ENCODE measurements around the gene SNAPIN. TPM values are rescaled to one million over a fixed set of nuclear protein-coding genes. Genes with fewer than 3 reads are reported as not detected.

The SNAPIN gene
- total RNA-seq: 65.5 and 73.7 TPM in 2 replicates

GRCh38 chr1:153658400-153659174 is at the start of gene SNAPIN:
SNAPIN (plus strand) TSS chr1:153658703; CDS start chr1:153658744, 41 bp downstream.

GRCh38 chr1:153612755-153613331 is 45.7 kb upstream of the SNAPIN start, which contains the start of gene S100A16:
S100A16 (minus strand) TSS chr1:153613137; CDS start chr1:153608151, 4,986 bp downstream.

GRCh38 chr1:153616144-153616916 is 42.2 kb upstream of the SNAPIN start, which contains the start of gene S100A14:
S100A14 (minus strand) TSS chr1:153616325; CDS start chr1:153615858, 467 bp downstream.

GRCh38 chr1:153626904-153627714 is 31.4 kb upstream of the SNAPIN start, which contains the start of gene S100A13:
S100A13 (minus strand) TSS chr1:153627505; CDS start chr1:153626472, 1,033 bp downstream.

GRCh38 chr1:153627715-153628626 is 30.5 kb upstream of the SNAPIN start, which contains the start of gene S100A1:
S100A1 (plus strand) TSS chr1:153628434; CDS start chr1:153630522, 2,088 bp downstream.

GRCh38 chr1:153633754-153634665 is 24.5 kb upstream of the SNAPIN start, which contains the start of gene CHTOP:
CHTOP (plus strand) TSS chr1:153634066; CDS start chr1:153636589, 2,523 bp downstream.

GRCh38 chr1:153670859-153671627 is 12.5 kb downstream of the SNAPIN start, which contains the start of gene ILF2:
ILF2 (minus strand) TSS chr1:153670993; CDS start chr1:153670922, 71 bp downstream.

GRCh38 chr1:153678519-153679336 is 20.2 kb downstream of the SNAPIN start, which contains the start of gene NPR1:
NPR1 (plus strand) TSS chr1:153678688; CDS start chr1:153679109, 421 bp downstream.

Other genes starting within 250 kb of the SNAPIN start
- not detected in 2 replicates for gene S100A7A, start 242.2 kb upstream of the SNAPIN start, total RNA-seq
- not detected in 2 replicates for gene S100A7, start 198.1 kb upstream of the SNAPIN start, total RNA-seq
- gene S100A6, start 122.7 kb upstream of the SNAPIN start, total RNA-seq: 1,776 and 1,851 TPM in 2 replicates
- not detected in 2 replicates for gene S100A5, start 117.8 kb upstream of the SNAPIN start, total RNA-seq
- 514 and 844 TPM in 2 replicates for gene S100A4, start 112.9 kb upstream of the SNAPIN start, total RNA-seq
- 2.8 and 8.6 TPM in 2 replicates for gene S100A3, start 109.4 kb upstream of the SNAPIN start, total RNA-seq
- gene S100A2, start 92.9 kb upstream of the SNAPIN start, total RNA-seq: 3.3 and 6.0 TPM in 2 replicates
- 255 and 277 TPM in 2 replicates for gene S100A16, start 45.6 kb upstream of the SNAPIN start, total RNA-seq
- 0.33 TPM in 1 of 2 replicates, not detected in the other for gene S100A14, start 42.4 kb upstream of the SNAPIN start, total RNA-seq
- gene S100A13, start 31.2 kb upstream of the SNAPIN start, total RNA-seq: 81.7 and 205 TPM in 2 replicates
- 0.17 TPM in 1 of 2 replicates, not detected in the other for gene S100A1, start 30.3 kb upstream of the SNAPIN start, total RNA-seq
- 23.0 and 33.6 TPM in 2 replicates for gene CHTOP, start 24.6 kb upstream of the SNAPIN start, total RNA-seq
- gene ILF2, start 12.3 kb downstream of the SNAPIN start, total RNA-seq: 148 and 229 TPM in 2 replicates
- gene NPR1, start 20.0 kb downstream of the SNAPIN start, total RNA-seq: 0.58 and 2.6 TPM in 2 replicates
- gene INTS3, start 69.3 kb downstream of the SNAPIN start, total RNA-seq: 45.1 and 52.9 TPM in 2 replicates
- gene SLC27A3, start 116.7 kb downstream of the SNAPIN start, total RNA-seq: 18.0 and 35.6 TPM in 2 replicates